Placental pericyte (primary cell): ENCODE results near the gene F2RL1. TPM values are rescaled to one million over a fixed set of nuclear protein-coding genes. Genes with fewer than 3 reads are reported as not detected.

ENCODE experiments used
- small RNA-seq: library from RNA; depleted of rRNA; stranded (forward); fragments of <200 nt; gene quantifications from one replicate; pipeline ENCODE3, GENCODE V24; 2012; ENCODE audit warnings: low replicate concordance
- total RNA-seq: library from RNA; depleted of rRNA; stranded (reverse); fragments of >200 nt; gene quantifications from 2 replicates; pipeline ENCODE4 v1.2.3, GENCODE V29; 2012

The F2RL1 gene, protein sequence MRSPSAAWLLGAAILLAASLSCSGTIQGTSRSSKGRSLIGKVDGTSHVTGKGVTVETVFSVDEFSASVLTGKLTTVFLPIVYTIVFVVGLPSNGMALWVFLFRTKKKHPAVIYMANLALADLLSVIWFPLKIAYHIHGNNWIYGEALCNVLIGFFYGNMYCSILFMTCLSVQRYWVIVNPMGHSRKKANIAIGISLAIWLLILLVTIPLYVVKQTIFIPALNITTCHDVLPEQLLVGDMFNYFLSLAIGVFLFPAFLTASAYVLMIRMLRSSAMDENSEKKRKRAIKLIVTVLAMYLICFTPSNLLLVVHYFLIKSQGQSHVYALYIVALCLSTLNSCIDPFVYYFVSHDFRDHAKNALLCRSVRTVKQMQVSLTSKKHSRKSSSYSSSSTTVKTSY
- total RNA-seq = 86.4 and 209 TPM in 2 replicates

GRCh38 chr5:76818844-76819831, at the start of gene F2RL1:
Gene F2RL1 (plus strand): TSS chr5:76819030. CDS start chr5:76819183, 153 bp downstream.

DNA sequence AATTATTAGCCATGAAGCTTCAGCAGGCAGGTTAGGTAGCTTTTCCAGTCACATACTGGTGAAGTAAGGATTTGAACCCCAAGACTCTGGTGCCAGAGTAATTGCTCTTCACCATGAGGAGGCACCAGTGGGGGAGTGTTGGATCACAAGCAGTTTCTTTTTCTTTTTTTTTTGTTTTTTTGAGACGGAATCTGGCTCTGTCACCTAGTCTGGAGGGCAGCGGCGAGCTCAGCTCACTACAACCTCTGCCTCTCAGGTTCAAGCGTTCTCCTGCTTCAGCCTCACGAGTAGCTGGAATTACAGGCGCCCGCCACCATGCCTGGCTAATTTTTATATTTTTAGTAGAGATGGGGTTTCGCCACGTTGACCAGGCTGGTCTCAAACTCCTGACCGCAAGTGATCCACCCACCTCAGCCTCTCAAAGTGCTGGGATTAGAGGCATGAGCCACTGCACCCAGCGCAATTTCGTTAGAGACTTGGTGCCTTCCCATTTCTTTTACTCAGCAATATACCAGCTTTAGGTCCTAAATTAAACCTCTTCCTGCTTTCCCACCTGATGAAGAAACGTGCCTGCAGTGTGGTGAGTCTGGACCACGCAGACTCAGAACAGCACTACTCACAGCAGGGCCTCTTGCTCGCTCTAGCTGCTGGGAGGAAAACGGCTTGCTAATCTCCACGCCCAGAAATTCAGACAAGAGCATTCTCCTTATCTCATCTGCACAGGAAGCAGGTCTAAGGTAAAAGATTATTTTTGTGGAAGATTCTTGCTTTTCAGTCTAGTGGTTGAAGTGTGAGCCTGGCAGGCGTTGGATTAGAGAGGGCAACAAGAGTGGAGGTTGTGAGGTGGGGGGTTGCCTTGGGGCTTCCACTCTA, 30.8 kb downstream of the F2RL1 start, which contains the start of gene S100Z:
TSS of gene S100Z (plus strand) at position 596 of the 873 bp plus-strand sequence. CDS start 25,346 bp downstream, outside the sequence.

Small RNA genes lying within 50 kb of the gene (small RNA-seq; reads per million reads assigned to genes)
- not detected for gene RN7SL208P

Other genes starting within 250 kb of the F2RL1 start
- gene F2RL2, start 195.6 kb upstream of the F2RL1 start, total RNA-seq = 6.6 and 7.7 TPM in 2 replicates
- 87.3 and 145 TPM in 2 replicates for gene F2R, start 102.9 kb upstream of the F2RL1 start, total RNA-seq
- gene S100Z, start 31.0 kb downstream of the F2RL1 start, total RNA-seq = 0.14 and 0.66 TPM in 2 replicates
- 1.0 TPM in 1 of 2 replicates, not detected in the other for gene CRHBP, start 134.0 kb downstream of the F2RL1 start, total RNA-seq
- gene AGGF1, start 211.4 kb downstream of the F2RL1 start, total RNA-seq = 18.6 and 23.5 TPM in 2 replicates